NCI-H1417 treated with DMSO at 0.1 percent for 48 hours (cell line): ENCODE results near the gene TMEM151B.

Experiments
- DNase-seq: peaks from one replicate; lab custom pipeline; 2025; lab: John Stamatoyannopoulos, UW

Gene TMEM151B

GRCh38 chr6:44232676-44233566, 37.3 kb upstream of the TMEM151B start:
- DNase-seq, result no peak

GRCh38 chr6:44233567-44234100, 36.6 kb upstream of the TMEM151B start:
- DNase-seq, result no peak

- DNase-seq, result no peak
Observed at GRCh38 chr6:44234101-44235025, 35.9 kb upstream of the TMEM151B start.

GRCh38 chr6:44235269-44235668, 35.0 kb upstream of the TMEM151B start:
- no peak for DNase-seq

- no peak for DNase-seq
Observed at GRCh38 chr6:44235891-44236516, 34.2 kb upstream of the TMEM151B start.

GRCh38 chr6:44237021-44237812, 33.0 kb upstream of the TMEM151B start:
- DNase-seq, result no peak

GRCh38 chr6:44237813-44238433, 32.3 kb upstream of the TMEM151B start:
- DNase-seq, result no peak

GRCh38 chr6:44238687-44239350, 31.4 kb upstream of the TMEM151B start:
- no peak for DNase-seq

GRCh38 chr6:44243345-44243744, 26.9 kb upstream of the TMEM151B start:
- no peak for DNase-seq

GRCh38 chr6:44245391-44245911, 24.8 kb upstream of the TMEM151B start:
- no peak for DNase-seq

GRCh38 chr6:44245912-44246662, 24.2 kb upstream of the TMEM151B start:
- DNase-seq, result peak; percentile 42

GRCh38 chr6:44246663-44247337, 23.4 kb upstream of the TMEM151B start, which contains the start of gene HSP90AB1:
TSS of gene HSP90AB1 (plus strand) at chr6:44247101. CDS start at chr6:44248630, 1,529 bp downstream.
- DNase-seq, result peak; percentile 78

GRCh38 chr6:44247338-44248302, 22.6 kb upstream of the TMEM151B start:
- no peak for DNase-seq

GRCh38 chr6:44248579-44248978, 21.7 kb upstream of the TMEM151B start:
- no peak for DNase-seq

- DNase-seq, result no peak
Observed at GRCh38 chr6:44249082-44249748, 21.0 kb upstream of the TMEM151B start.

- no peak for DNase-seq
Observed at GRCh38 chr6:44250067-44250717, 20.1 kb upstream of the TMEM151B start.
